ENCODE measurements around the gene ZNF217.
A peak's percentile ranks its signal among the peaks of the same experiment; 100 is the strongest.
"Not testable (repeated sequence)": the region's sequence is repeated elsewhere in the genome, so short reads cannot be mapped to it uniquely, and the experiment has no call there.

The ZNF217 gene

DNA sequence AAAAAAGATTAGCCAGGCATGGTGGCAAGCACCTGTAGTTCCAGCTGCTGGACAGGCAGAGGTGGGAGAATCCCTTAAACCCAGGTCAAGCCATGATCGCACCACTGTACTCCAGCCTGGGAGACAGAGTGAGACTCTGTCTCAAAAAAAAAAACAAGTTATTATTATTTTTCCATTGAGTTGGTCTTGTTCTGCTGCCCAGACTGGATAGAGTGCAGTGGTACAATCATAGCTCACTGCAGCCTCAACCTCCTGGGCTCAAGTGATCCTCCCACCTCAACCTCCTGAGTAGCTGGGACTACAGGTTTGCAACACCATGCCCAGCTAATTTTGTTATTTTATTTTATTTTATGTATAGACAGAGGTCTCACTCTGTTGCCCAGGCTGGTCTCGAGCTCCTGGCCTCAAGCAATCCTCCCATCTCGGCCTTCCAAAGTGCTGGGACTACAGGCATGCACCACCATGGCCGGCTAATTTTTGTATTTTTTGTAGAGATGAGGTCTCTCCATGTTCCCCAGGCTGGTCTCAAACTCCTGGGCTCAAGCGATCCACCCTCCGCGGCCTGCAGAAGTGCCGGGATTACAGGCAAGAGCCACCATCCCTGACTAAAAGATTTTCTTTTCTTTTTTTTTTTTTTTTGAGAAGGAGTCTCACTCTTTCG, 31.4 kb downstream of the ZNF217 start:
- not testable (repeated sequence) for DNase-seq

DNA sequence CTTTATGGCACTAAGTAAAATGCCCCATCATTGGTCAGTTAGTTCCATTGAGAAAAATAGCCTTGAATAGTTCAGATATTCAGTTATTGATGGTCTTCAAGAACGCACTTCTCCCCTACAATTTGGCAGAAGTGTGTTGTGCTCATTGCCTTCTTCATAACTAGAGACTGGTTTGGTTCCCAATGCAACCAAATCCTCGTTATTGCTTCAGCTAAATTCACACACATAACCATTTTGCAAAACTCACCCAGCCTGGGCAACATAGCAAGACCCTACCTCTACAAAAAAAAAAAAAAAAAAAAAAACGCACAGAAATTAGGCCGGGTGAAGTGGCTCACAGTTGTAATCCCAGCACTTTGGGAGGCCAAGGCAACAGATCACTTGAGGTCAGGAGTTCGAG, 32.1 kb downstream of the ZNF217 start:
- no peak for DNase-seq

GRCh38 chr20:53559816-53560215, 33.8 kb downstream of the ZNF217 start:
- no peak for DNase-seq

DNA sequence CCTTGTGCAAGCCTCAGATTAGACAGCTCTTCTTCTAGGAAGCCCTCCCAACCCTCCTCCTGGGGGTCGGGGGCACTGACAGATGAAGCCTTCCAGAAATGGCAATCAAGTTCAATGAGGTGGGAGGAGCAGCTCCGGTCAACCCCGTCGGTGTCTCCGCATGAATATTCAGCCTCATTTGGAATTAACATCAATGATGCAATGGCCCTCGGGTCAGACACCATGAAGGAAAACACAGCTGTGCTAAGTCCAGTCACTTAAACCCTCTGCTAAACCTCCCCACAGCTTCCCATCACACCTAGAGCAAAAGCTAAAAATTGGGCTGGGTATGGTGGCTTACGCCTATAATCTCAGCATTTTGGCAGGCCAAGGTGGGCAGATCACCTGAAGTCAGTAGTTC, 36.5 kb downstream of the ZNF217 start:
- no peak for DNase-seq

DNA sequence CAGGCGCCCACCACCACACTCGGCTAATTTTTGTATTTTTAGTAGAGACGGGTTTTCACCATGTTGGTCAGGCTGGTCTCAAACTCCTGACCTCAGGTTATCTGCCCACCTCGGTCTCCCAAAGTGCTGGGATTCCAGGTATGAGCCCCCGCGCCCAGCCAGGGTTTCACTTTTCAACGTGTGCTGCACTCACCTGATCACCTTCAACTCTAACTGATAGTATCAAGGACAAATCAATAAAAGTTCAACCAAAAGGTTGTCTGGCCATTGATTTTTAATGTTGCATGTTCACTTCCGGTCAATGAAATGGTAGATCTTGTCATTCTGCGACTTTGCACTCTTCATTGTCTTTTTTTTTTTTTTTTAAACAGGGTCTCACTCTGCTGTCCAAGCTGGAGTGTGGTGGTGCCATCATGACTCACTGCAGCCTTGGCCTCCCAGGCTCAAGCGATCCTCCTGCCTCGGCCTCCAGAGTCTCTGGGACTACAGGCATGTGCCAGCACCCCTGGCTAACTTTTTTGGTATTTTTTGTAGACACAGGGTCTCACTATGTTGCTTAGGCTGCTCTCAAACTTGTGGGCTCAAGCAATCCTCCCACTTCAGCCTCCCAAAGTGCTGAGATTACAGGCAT, 37.3 kb downstream of the ZNF217 start:
- no peak for DNase-seq

DNA sequence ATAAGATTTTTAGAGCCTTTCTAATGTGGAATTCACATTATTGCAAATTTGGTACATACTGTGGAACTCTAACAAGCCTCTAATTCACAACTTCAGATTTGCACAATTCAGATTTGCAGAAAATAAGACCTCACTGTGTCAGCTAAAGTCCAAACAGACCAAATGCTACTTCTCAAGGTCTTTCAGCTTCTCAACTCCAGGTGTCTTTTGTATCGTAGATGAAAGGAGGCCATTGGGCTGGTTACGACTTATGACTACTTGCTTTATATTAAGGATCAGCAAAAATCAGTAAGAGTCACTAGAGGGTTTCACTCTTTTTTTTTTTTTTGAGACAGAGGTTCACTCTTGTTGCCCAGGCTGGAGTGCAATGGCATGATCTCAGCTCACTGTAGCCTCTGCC, 37.8 kb downstream of the ZNF217 start:
- no peak for DNase-seq

GRCh38 chr20:53555081-53555480, 38.6 kb downstream of the ZNF217 start:
- DNase-seq, result no peak

DNA sequence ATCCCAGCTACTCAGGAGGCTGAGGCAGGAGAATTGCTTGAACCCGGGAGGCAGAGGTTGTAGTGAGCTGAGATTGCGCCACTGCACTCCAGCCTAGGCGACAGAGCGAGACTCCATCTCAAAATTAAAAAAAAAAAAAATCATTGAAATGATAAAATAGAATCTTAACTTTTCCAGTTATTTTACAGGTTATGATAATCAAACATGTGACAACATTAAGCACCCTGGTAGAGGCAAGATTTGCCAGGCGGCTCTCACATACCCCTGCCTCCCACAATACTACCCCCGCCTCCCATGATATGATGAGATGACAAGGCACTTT, 41.1 kb downstream of the ZNF217 start:
- not testable (repeated sequence) for DNase-seq

- not testable (repeated sequence) for DNase-seq
Measured at GRCh38 chr20:53551719-53552571, 41.7 kb downstream of the ZNF217 start.

GRCh38 chr20:53550280-53551187, 43.1 kb downstream of the ZNF217 start:
- no peak for DNase-seq

DNA sequence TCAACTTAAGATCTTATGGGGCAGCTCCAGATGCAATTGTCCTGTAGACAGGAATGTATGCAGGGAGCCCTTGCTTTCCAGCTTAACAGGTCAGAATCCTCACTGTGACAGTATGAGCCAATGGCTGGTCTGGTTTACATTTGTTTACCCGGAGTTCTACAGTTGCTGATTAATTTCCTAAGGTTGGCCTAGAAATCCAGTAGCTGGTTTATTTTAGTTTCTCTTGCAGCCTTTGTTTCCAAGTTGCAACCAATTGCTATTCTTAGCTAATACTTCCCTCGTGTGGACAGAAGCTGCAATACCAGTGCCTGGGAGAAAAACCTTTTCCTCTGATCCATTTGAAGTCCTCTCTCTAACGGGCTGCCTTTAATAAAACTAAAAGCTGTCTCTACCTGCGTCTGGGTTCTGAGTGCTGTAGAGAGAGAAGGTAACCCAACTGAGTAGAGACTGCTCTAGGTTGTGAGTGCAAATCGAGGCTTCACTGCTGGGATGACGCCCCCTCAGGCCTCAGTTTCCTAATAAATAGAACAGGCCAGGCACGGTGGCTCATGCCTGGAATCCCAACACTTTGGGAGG, 45.9 kb downstream of the ZNF217 start:
- DNase-seq, result peak; percentile 46

GRCh38 chr20:53539516-53539915, 54.1 kb downstream of the ZNF217 start:
- DNase-seq, result no peak

DNA sequence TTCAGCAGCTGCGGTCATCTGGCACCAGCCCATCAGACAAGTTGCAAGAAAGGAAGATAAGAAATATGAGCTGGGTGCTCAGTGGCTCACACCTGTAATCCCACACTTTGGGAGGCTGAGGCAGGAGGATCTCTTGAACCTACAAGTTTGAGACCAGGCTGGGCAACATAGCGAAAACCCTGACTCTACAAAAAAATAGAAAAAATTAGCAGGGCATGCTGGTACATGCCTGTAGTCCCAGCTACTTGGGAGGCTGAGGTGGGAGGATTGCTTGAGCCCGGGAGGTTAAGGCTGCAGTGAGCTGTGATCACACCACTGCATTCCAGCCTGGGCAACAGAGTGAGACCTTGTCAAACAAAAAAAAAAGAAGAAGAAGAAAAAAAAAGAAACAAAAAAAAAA, 57.3 kb downstream of the ZNF217 start:
- not testable (repeated sequence) for DNase-seq

- no peak for DNase-seq
Measured at GRCh38 chr20:53535878-53536277, 57.8 kb downstream of the ZNF217 start.

GRCh38 chr20:53534037-53534436, 59.6 kb downstream of the ZNF217 start:
- DNase-seq, result no peak

GRCh38 chr20:53533500-53533899, 60.1 kb downstream of the ZNF217 start:
- no peak for DNase-seq

DNA sequence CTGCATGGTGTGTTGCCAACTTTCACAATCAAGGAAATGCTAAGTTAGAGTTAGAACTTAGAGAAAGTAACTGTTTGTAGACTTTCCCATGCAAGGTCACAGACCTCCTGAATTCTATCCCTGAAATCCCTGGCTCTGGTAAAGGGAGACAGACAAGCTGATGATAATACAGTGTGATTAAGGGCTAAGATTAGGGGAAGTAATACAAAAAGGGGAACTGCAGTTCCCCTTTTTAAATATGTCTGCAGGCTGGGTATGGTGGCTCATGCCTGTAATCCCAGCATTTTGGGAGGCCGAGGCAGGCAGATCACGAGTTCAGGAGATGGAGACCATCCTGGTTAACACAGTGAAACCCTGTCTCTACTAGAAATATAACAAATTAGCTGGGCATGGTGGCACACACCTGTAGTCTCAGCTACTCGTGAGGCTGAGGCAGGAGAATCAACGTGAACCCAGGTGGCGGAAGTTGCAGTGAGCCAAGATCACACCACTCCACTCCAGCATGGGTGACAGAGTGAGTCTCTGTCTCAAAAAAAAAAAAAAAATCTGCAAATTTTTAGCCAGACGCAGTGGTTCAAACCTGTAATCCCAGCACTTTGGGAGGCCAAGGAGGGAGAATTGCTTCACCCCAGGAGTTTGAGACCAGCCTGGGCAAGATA, 60.9 kb downstream of the ZNF217 start:
- DNase-seq, result not testable (repeated sequence)

DNA sequence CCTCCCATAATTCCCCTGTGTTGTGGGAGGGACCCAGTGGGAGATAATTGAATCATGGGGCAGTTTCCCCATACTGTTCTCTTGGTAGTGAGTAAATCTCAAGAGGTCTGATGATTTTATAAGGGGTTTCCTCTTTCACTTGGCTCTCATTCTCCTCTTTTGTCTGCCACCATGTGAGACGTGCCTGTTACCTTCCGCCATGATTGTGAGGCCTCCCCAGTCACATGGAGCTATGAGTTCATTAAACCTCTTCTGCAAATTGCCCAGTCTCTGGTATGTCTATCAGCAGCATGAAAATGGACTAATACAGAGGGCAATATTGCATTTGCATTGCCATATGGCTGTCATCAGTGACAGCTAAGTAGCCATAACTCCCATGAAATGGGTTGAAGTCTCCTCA, 63.2 kb downstream of the ZNF217 start:
- DNase-seq, result no peak

GRCh38 chr20:53529658-53530057, 64.0 kb downstream of the ZNF217 start:
- DNase-seq, result no peak

DNA sequence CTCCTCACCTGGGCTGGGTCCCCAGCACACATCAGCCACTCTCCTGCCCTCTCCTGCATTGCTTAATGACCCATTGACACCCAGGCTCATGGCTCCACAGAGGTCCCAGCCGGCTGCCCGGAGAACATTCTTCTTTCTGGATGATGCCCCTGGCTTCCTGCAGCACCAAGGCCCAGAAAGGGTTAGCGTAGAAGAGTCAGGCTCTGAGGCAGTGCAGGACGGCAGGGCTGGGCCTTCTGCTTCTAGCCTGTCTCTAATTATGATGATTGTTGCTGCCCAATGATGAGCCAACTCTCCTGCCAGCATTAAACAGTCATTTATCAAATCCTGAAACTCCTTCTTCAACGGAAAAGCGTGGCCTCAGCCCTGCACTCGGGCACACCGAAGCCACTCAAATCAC, 66.4 kb downstream of the ZNF217 start:
- no peak for DNase-seq

DNA sequence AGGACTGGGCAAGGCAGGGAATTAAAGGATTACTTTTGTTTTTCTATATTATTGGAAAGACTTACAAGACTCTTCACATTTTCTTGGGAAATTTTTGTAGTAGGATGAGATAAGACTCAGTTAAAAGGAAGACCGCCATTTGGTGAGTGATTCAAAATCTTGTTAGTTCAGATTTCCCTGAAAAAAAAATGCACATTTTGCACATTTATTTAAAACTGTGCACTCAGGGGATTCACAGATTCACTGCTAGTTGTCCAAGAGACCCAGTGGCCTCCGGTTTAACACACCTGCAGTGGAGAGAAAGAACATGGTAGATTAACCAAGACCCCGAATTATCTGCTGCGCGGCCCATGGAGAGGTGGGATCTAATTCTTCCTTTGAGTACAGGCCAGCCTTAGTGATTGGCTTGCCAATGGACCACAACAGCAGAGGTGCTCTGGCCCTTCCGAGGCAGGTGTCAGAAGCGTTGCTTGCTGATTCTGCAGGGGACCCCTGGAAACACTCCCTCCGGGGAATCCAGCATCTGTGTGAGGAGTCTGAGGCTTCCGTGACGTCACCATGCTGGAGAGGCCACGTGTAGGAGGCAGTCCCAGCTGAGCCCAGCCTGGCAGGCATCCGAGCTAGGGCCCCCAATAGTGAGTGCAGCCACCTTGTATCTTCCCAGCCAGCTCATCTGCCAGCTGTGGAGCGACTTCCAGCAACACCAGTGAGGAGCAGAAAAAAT, 68.9 kb downstream of the ZNF217 start:
- no peak for DNase-seq

Data from stimulated activated CD4-positive, alpha-beta T cell treated with anti-CD3 and anti-CD28 coated beads, Interleukin-4, amount 100 ng/mL, for 24 hours (primary cell).